PFSK-1 (cell line): ENCODE data around the gene SLC10A4.

Experiments
- POLR2AphosphoS5 ChIP-seq: IDR thresholded peaks from 2 replicates; pipeline ENCODE4 v1.6.1; 2012; ENCODE audit warnings: low read depth, mild to moderate bottlenecking, control low read depth, low read length, moderate library complexity
- REST ChIP-seq, 2 experiments: IDR thresholded peaks; 2 replicates each; pipeline versions ENCODE4 v1.6.1 to v1.8.0; 2011 to 2012; ENCODE audit warnings: low read depth in 2 of 2, low read length in 2 of 2, control low read depth in 1 of 2, inconsistent platforms in 1 of 2, mild to moderate bottlenecking in 1 of 2, moderate library complexity in 1 of 2; ENCODE audit not compliant: insufficient read depth in 1 of 2

DNA sequence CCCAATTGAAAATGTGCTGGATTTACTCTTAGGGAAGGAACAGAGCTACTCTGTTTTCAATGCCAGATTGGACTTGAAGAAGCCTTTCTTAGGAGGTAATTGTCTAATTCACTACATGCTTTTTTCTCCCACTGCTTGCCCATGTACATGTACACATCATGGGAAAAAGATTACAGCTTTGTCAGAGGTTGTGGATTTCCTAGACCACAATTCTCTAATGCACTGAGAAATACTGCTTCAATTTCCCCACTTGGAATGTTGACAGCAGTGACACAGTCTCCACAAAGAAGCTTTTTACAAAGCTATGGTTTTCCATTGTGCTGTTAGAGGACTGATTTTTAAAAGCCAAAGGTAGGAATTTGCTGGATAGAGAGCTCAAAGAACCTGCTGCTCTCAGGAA lies 26.4 kb downstream of the SLC10A4 start:
- no peak for TF ChIP-seq POLR2AphosphoS5
- no peak for TF ChIP-seq REST (IDR thresholded peaks at IDR 0.05; ENCODE audit: insufficient read depth in 1 of 2, low read depth in 2 of 2, low read length in 2 of 2)
